HG02943 (cell line): ENCODE results near the gene TTC36.
"Not testable (repeated sequence)": the region's sequence is repeated elsewhere in the genome, so short reads cannot be mapped to it uniquely, and the experiment has no call there.

Experiments used
- ATAC-seq: cut with Tn5 transposase; IDR thresholded peaks from one replicate; pipeline ENCODE4 v1.9.1; 2021; ENCODE audit warnings: mild to moderate bottlenecking, low read depth, moderate library complexity; ENCODE audit not compliant: unreplicated experiment

TTC36 gene

GRCh38 chr11:118574636-118575035, 47.4 kb downstream of the TTC36 start:
- no peak for ATAC-seq

GRCh38 chr11:118577995-118578394, 50.7 kb downstream of the TTC36 start:
- ATAC-seq = not testable (repeated sequence)
